Activated T-helper 9 cell treated with anti-CD3 and anti-CD28 coated beads, Interleukin-2, amount 50 U/mL, for 16 hours (primary cell): ENCODE measurements around the gene DRAXIN.

Experiments used
- DNase-seq: peaks from one replicate; pipeline ENCODE4 v3.0.0-alpha.2; 2020; ENCODE audit warnings: low read depth

DRAXIN gene

GRCh38 chr1:11708554-11709350 is 17.2 kb downstream of the DRAXIN start:
- DNase-seq, result no peak

- DNase-seq, result no peak
Observed at GRCh38 chr1:11711490-11711889, 20.0 kb downstream of the DRAXIN start.

- DNase-seq, result no peak
Observed at GRCh38 chr1:11712285-11712684, 20.8 kb downstream of the DRAXIN start.

DNA sequence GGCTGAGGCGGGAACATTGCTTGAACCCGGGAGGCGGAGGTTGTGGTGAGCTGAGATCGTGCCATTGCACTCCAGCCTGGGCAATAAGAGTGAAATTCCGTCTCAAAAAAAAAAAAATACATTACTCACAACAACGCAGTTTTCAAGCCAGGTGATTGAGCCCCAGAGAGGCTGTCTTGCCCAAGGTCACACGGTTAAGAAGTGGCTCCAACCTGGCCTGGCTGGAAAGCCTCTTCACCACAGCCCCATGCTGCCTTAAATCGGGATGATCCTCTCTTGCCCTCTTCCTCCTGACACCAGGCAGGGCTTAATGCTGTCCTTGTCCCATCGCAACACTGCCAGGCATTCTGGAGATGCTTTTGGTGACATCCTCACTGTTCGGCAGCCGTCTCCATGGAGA is 21.6 kb downstream of the DRAXIN start:
- no peak for DNase-seq

- DNase-seq, result no peak
Observed at GRCh38 chr1:11714831-11715575, 23.5 kb downstream of the DRAXIN start.

- peak; percentile 79 for DNase-seq
Observed at GRCh38 chr1:11719313-11720032, 28.0 kb downstream of the DRAXIN start.

GRCh38 chr1:11720033-11720376 is 28.5 kb downstream of the DRAXIN start:
- DNase-seq, result no peak

- DNase-seq, result no peak
Observed at GRCh38 chr1:11720525-11720924, 29.0 kb downstream of the DRAXIN start.

DNA sequence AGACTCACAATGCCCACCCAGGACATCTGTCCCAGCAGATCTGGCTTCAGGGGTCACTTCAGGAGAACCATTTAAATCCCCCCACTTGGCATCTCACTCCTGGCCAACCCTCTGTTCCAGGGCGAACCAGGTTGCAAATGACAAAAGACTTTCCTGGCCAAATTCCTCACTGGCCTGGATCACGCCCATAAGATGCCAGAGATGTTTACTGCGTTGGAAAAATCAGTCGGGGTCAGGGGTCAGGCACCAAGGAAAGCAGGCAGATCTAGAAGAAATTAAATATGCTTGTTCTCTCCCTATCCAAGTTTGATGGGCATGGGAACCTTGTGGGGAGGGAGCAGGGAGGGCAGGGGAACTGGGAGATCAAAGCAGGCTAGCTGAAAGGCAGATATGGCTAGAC is 29.8 kb downstream of the DRAXIN start:
- no peak for DNase-seq

- DNase-seq, result no peak
Observed at GRCh38 chr1:11722538-11722937, 31.0 kb downstream of the DRAXIN start.

DNA sequence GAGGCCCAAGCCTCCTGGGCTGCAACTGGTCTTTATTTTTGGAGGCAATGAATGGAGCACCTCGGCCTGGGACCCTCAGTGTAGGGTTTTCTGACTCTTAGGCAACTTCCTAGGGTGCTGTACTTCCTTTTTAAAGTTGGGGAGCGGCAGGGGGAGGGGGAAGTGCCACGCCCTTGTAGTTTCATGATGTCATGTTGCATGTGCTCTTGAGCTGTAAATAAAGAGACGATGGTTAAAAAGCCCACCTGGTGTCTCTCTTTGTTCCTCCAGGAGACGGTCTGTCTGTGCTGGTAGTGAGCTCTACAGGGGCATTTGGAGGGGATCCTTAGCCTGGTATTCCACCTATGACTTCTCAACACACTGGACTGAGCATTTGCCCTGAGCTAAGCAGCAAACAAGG is 34.1 kb downstream of the DRAXIN start:
- DNase-seq, result no peak

GRCh38 chr1:11727119-11727518 is 35.6 kb downstream of the DRAXIN start:
- no peak for DNase-seq

- DNase-seq, result no peak
Observed at GRCh38 chr1:11728126-11728806, 36.8 kb downstream of the DRAXIN start.

- DNase-seq, result no peak
Observed at GRCh38 chr1:11729155-11729497, 37.6 kb downstream of the DRAXIN start.

GRCh38 chr1:11729498-11730428 is 38.3 kb downstream of the DRAXIN start:
- no peak for DNase-seq

GRCh38 chr1:11730429-11730891 is 39.0 kb downstream of the DRAXIN start:
- DNase-seq, result no peak

- no peak for DNase-seq
Observed at GRCh38 chr1:11731691-11732283, 40.3 kb downstream of the DRAXIN start.

GRCh38 chr1:11733306-11733705 is 41.8 kb downstream of the DRAXIN start:
- no peak for DNase-seq

DNA sequence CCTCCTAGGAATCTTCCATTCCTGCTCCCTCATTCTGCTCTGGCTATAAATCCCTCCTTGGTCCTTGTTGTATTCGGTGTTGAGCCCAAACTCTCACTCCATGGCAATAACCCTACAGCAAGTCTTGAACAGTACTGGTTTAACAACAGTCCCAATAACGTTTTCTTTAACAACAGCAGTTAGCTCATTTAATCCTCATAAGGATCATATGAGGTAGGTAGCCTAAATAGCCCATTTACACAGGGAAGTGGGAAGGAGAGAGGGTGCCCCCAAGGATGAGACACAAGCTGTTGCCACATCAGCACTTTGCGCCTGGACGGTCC is 44.0 kb downstream of the DRAXIN start:
- no peak for DNase-seq

DNA sequence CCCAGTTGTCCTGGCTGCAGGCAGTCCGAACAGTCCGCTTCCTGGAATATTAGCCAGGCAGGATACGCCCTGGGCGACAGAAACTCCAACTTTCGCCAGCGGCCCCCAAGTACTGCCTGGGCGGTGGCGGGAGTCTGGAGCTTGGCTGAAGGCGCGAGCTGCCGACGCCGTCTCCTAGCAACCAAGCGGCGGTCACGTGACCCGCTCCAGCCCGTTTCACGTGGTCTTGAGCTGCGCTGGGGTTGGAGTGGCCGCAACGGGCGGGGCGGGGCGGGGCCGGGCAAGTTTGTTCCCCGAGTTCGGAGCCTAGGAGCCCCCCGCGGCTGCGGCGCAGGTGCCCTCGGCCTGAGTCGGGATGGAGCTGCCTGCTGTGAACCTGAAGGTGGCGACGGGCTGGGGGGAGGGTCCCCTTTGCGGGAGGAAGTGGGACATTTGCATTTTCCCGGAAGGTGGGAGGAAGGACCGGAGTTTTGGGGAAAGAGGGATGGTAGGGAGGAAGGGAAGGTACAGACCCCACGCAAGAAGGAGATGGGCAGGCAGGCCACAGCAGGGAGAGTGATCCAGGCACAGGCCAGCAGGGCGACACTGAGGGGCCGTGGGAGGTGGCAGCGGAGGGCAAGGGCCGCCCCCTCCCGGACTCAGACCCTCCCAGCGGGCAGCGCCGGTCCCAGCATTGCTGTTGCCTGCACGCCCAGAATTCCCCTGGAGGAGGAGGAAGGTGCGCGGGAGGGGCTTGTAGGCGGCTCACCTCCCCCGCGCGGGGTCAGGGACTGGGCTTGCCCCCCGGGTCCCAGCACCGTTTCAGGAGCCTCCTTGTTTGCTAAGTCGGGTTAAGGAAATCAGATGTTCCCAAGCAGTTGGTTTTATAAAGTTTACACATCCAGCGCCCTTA is 44.6 kb downstream of the DRAXIN start, which contains the start of gene AGTRAP:
Gene AGTRAP (plus strand): TSS at position 283 of the 892 bp plus-strand sequence. CDS start 73 bp downstream, at position 356.
- DNase-seq, result peak; percentile 77
